GM12878 (cell line): ENCODE measurements around the gene NT5DC3.

ENCODE experiments used
- CTCF ChIP-seq, 3 experiments: IDR thresholded peaks in 2 of 3; conservative IDR thresholded peaks in 1 of 3; 2 replicates each; pipeline ENCODE4 v1.5.1; 2011; ENCODE audit warnings: low read depth in 3 of 3, low read length in 3 of 3, mild to moderate bottlenecking in 3 of 3, control low read depth in 2 of 3, moderate library complexity in 2 of 3, inconsistent platforms in 1 of 3, mixed read lengths in 1 of 3; ENCODE audit not compliant: control insufficient read depth in 2 of 3, insufficient read depth in 1 of 3; ENCODE audit errors: extremely low read depth in 1 of 3
- ETV6 ChIP-seq, 2 experiments: fragments of 450-650 bp in 1 of 2; IDR thresholded peaks in 1 of 2; conservative IDR thresholded peaks in 1 of 2; 2 replicates each; pipeline ENCODE4 v1.6.1; 2014; ENCODE audit warnings: antibody characterized with exemption in 1 of 2, borderline replicate concordance in 1 of 2, low read depth in 1 of 2, mild to moderate bottlenecking in 1 of 2, moderate library complexity in 1 of 2
- POLR2AphosphoS5 ChIP-seq: IDR thresholded peaks from 2 replicates; pipeline ENCODE4 v1.6.1; 2011; ENCODE audit warnings: mild to moderate bottlenecking, low read length, inconsistent platforms

GRCh38 chr12:103855896-103856657 lies 15.0 kb upstream of the NT5DC3 start:
- TF ChIP-seq POLR2AphosphoS5 (no peak), CTCF (IDR thresholded peaks at IDR 0.05 in 2 of 3, conservative IDR thresholded peaks at IDR 0.05 in 1 of 3; ENCODE audit: control insufficient read depth in 2 of 3, extremely low read depth in 1 of 3, insufficient read depth in 1 of 3, low read depth in 3 of 3, low read length in 3 of 3) (no peak), ETV6 (conservative IDR thresholded peaks at IDR 0.05 in 1 of 2, IDR thresholded peaks at IDR 0.05 in 1 of 2; ENCODE audit: borderline replicate concordance in 1 of 2, low read depth in 1 of 2) (no peak)
